Fibroblast of lung (primary cell): ENCODE measurements around the gene MCRIP2. TPM values are rescaled to one million over a fixed set of nuclear protein-coding genes. Genes with fewer than 3 reads are reported as not detected.

Experiments
- DNase-seq, 2 donors: peaks; one replicate each; pipeline versions ENCODE4 v3.0.0 to v3.0.0-alpha.2; 2010; ENCODE audit warnings: low read depth in 2 of 2
- H2AFZ ChIP-seq: 2 replicates; pipeline ENCODE4 v1.5.1; 2012; ENCODE audit warnings: low read length, control low read depth, inconsistent platforms
- H3K27ac ChIP-seq: 2 replicates; pipeline ENCODE4 v1.5.1; 2011; ENCODE audit warnings: low read length, control low read depth; ENCODE audit not compliant: insufficient read depth
- H3K27me3 ChIP-seq: 2 replicates; pipeline ENCODE4 v1.5.1; 2011; ENCODE audit warnings: mild to moderate bottlenecking, low read length; ENCODE audit not compliant: control insufficient read depth, insufficient read depth
- H3K36me3 ChIP-seq: 2 replicates; pipeline ENCODE4 v1.5.1; 2011; ENCODE audit warnings: low read length; ENCODE audit not compliant: control insufficient read depth, insufficient read depth
- H3K4me1 ChIP-seq: 2 replicates; pipeline ENCODE4 v1.5.1; 2011; ENCODE audit warnings: low read length; ENCODE audit not compliant: control insufficient read depth, insufficient read depth; ENCODE audit errors: extremely low read depth
- H3K4me2 ChIP-seq: 2 replicates; pipeline ENCODE4 v1.5.1; 2011; ENCODE audit warnings: low read length, control low read depth; ENCODE audit not compliant: insufficient read depth; ENCODE audit errors: extremely low read depth
- H3K4me3 ChIP-seq, 4 experiments: fragments of 200-600 bp in 1 of 4; sonication (generic) in 1 of 4; replicated peaks in 1 of 4; 2 replicates each; pipeline ENCODE4 v1.5.1; 2011 to 2016; ENCODE audit warnings: low read length in 4 of 4, low read depth in 3 of 4, mild to moderate bottlenecking in 3 of 4, control low read depth in 2 of 4, inconsistent platforms in 1 of 4, mixed read lengths in 1 of 4; ENCODE audit not compliant: insufficient read depth in 1 of 4; ENCODE audit errors: control extremely low read depth in 1 of 4
- H3K79me2 ChIP-seq: 2 replicates; pipeline ENCODE4 v1.5.1; 2012; ENCODE audit warnings: mild to moderate bottlenecking, low read length, inconsistent platforms; ENCODE audit not compliant: control insufficient read depth, insufficient read depth
- H3K9ac ChIP-seq: 2 replicates; pipeline ENCODE4 v1.5.1; 2011; ENCODE audit warnings: mild to moderate bottlenecking, low read length, control low read depth; ENCODE audit not compliant: insufficient read depth
- H3K9me3 ChIP-seq: 2 replicates; pipeline ENCODE4 v1.5.1; 2012; ENCODE audit warnings: low read depth, low read length; ENCODE audit not compliant: control insufficient read depth, insufficient read depth
- H4K20me1 ChIP-seq: 2 replicates; pipeline ENCODE4 v1.5.1; 2011; ENCODE audit warnings: low read length; ENCODE audit not compliant: control insufficient read depth, insufficient read depth; ENCODE audit errors: extremely low read depth
- CTCF ChIP-seq, 2 donors: IDR thresholded peaks in 1 of 2; conservative IDR thresholded peaks in 1 of 2; 1 replicate in 1 of 2; 2 replicates in 1 of 2; pipeline ENCODE4 v1.5.1; 2011 to 2012; ENCODE audit warnings: low read length in 2 of 2, control low read depth in 1 of 2, inconsistent platforms in 1 of 2, low read depth in 1 of 2, mild to moderate bottlenecking in 1 of 2
- EZH2 ChIP-seq: IDR thresholded peaks from 2 replicates; pipeline ENCODE4 v1.5.1; 2012; ENCODE audit warnings: low read length, control low read depth, mild to moderate bottlenecking; ENCODE audit errors: missing control alignments
- polyA plus RNA-seq, 2 donors: library from polyadenylated mRNA; depleted of rRNA in 1 of 2; stranded (reverse) in 1 of 2; unstranded in 1 of 2; fragments of >200 nt; gene quantifications; 2 replicates each; pipeline ENCODE4 v1.2.1, GENCODE V29; 2011 to 2012; ENCODE audit warnings: missing spikeins in 1 of 2
- total RNA-seq: library from RNA; depleted of rRNA; stranded (reverse); fragments of >200 nt; gene quantifications from 2 replicates; pipeline ENCODE4 v1.2.1, GENCODE V29; 2014

MCRIP2 gene
- total and polyA plus RNA-seq, 2 donors (not counting 1 experiment from before 2014, with no cell fraction given): 2.8 to 18.0 TPM

GRCh38 chr16:670485-671352 is 29.1 kb downstream of the MCRIP2 start:
- Histone ChIP-seq H3K4me1 (peaks cover 11% of the 10 kb centered on the region), H3K27ac (no peak overlapping the region), H3K79me2 (peaks cover 23% of the 10 kb centered on the region), H3K27me3 (no peaks in the 10 kb centered on the region), H3K4me2 (no peak overlapping the region), H4K20me1 (no peaks in the 10 kb centered on the region), H3K36me3 (peaks cover 37% of the 10 kb centered on the region), H2AFZ (no peak overlapping the region), H3K9me3 (no peaks in the 10 kb centered on the region), H3K9ac (no peak overlapping the region), H3K4me3 (no peak overlapping the region)
- DNase-seq: no peak
- TF ChIP-seq EZH2 (no peak), CTCF (conservative IDR thresholded peaks at IDR 0.05 in 1 of 2, IDR thresholded peaks at IDR 0.05 in 1 of 2; ENCODE audit: low read depth in 1 of 2, low read length in 2 of 2) (no peak)

- H3K4me3 ChIP-seq: no peak overlapping the region
- H3K27me3 ChIP-seq: no peaks in the 10 kb centered on the region
- no peak overlapping the region for H3K27ac ChIP-seq
- no peaks in the 10 kb centered on the region for H3K9me3 ChIP-seq
- peaks cover 37% of the 10 kb centered on the region for H3K36me3 ChIP-seq
- TF ChIP-seq EZH2 (no peak), CTCF (conservative IDR thresholded peaks at IDR 0.05 in 1 of 2, IDR thresholded peaks at IDR 0.05 in 1 of 2; ENCODE audit: low read depth in 1 of 2, low read length in 2 of 2) (no peak)
- DNase-seq: no peak
- H4K20me1 ChIP-seq: no peaks in the 10 kb centered on the region
- no peak overlapping the region for H2AFZ ChIP-seq
- H3K79me2 ChIP-seq: peaks cover 23% of the 10 kb centered on the region
- H3K4me1 ChIP-seq: peaks cover 11% of the 10 kb centered on the region
- H3K9ac ChIP-seq: no peak overlapping the region
- H3K4me2 ChIP-seq: no peak overlapping the region
These were observed 29.9 kb downstream of the MCRIP2 start for GRCh38 chr16:671353-672131.

GRCh38 chr16:672371-672770 is 30.7 kb downstream of the MCRIP2 start:
- peaks cover 23% of the 10 kb centered on the region for H3K79me2 ChIP-seq
- no peaks in the 10 kb centered on the region for H4K20me1 ChIP-seq
- H3K27ac ChIP-seq: no peak overlapping the region
- TF ChIP-seq CTCF (conservative IDR thresholded peaks at IDR 0.05 in 1 of 2, IDR thresholded peaks at IDR 0.05 in 1 of 2; ENCODE audit: low read depth in 1 of 2, low read length in 2 of 2): no peak
- TF ChIP-seq EZH2: no peak
- H3K4me1 ChIP-seq: peaks cover 11% of the 10 kb centered on the region
- peaks cover 37% of the 10 kb centered on the region for H3K36me3 ChIP-seq
- H3K4me2 ChIP-seq: no peak overlapping the region
- no peak overlapping the region for H2AFZ ChIP-seq
- DNase-seq: no peak
- H3K9me3 ChIP-seq: no peaks in the 10 kb centered on the region
- H3K27me3 ChIP-seq: no peaks in the 10 kb centered on the region
- H3K4me3 ChIP-seq: no peak overlapping the region
- no peak overlapping the region for H3K9ac ChIP-seq
